GM13976 (cell line): ENCODE data around the gene PODXL2.

ENCODE experiments used
- DNase-seq: peaks from one replicate; pipeline ENCODE4 v3.0.0; 2012; ENCODE audit warnings: low spot score
- CTCF ChIP-seq: IDR thresholded peaks from 2 replicates; pipeline ENCODE4 v1.5.1; 2012; ENCODE audit warnings: borderline replicate concordance, mild to moderate bottlenecking; ENCODE audit not compliant: insufficient read depth; ENCODE audit errors: extremely low read depth, missing control alignments, control extremely low read depth
- in situ Hi-C: fragments of 300-500 bp; cut with MboI; formaldehyde crosslinking; loops from one replicate; pipeline ENCODE4 v1.12.0; 2022; ENCODE audit warnings: low sequenced_read_pairs, mixed read lengths, inconsistent platforms; ENCODE audit not compliant: unreplicated experiment

PODXL2 gene

DNA sequence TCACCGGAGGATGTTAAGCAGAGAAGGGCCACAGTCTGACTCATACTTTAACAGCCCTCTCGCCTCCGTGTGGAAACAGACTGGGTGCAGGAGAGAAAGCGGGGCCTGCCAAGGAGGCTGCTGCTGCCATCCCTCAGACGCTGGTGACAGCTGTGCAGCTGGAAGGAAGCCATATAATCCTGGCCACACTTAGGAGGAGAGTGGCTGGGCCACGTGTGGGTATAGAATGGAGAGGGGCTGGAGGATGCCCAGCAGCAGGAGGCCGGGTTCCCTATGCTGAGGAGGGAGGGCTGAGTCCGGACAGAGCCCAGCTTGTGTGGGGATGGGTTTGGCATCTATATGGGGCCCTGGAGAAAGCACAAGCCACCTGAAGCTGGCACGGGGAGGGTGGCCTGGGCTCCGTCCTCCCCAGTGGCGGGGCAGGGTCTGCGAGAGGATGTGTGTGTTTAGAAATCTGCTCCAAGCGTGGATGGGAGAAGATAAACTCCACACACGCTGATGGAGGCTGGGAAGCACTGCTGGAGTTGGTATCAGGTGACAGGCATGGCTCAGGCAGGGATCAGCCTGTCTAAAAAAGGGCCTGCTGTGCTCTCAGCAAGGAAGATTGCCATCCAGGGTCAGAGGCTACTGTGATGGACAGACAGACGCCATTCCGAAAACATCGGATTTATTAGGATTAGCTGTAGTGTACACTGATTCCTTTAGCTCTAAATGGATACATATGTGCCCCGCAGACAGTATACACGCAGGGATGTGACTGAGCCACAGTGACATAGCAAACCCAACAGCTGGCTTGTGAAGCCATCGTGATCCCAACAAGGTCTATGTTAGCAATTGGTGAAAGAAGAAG lies 59.7 kb downstream of the PODXL2 start:
- DNase-seq, result no peak
- no peak for TF ChIP-seq CTCF
- in situ Hi-C loops, result no loop called here

GRCh38 chr3:127689266-127689860 lies 60.4 kb downstream of the PODXL2 start:
- in situ Hi-C loops, result no loop called here
- TF ChIP-seq CTCF, result no peak
- no peak for DNase-seq

GRCh38 chr3:127690106-127690505 lies 61.1 kb downstream of the PODXL2 start:
- no peak for TF ChIP-seq CTCF
- in situ Hi-C loops, result no loop called here
- no peak for DNase-seq

GRCh38 chr3:127690823-127691452 lies 62.0 kb downstream of the PODXL2 start:
- in situ Hi-C loops, result no loop called here
- no peak for DNase-seq
- TF ChIP-seq CTCF, result no peak

- in situ Hi-C loops, result no loop called here
- TF ChIP-seq CTCF, result no peak
- DNase-seq, result no peak
These were observed 62.5 kb downstream of the PODXL2 start for GRCh38 chr3:127691489-127691888.

- TF ChIP-seq CTCF, result no peak
- DNase-seq, result no peak
- in situ Hi-C loops, result no loop called here
These were observed 63.0 kb downstream of the PODXL2 start for GRCh38 chr3:127691974-127692373.
